Measurements from ENCODE around the gene PTPRD. TPM values are rescaled to one million over a fixed set of nuclear protein-coding genes. Genes with fewer than 3 reads are reported as not detected.

Gene PTPRD
- total RNA-seq, 1 donor from 2014 or later, result 136 TPM

DNA sequence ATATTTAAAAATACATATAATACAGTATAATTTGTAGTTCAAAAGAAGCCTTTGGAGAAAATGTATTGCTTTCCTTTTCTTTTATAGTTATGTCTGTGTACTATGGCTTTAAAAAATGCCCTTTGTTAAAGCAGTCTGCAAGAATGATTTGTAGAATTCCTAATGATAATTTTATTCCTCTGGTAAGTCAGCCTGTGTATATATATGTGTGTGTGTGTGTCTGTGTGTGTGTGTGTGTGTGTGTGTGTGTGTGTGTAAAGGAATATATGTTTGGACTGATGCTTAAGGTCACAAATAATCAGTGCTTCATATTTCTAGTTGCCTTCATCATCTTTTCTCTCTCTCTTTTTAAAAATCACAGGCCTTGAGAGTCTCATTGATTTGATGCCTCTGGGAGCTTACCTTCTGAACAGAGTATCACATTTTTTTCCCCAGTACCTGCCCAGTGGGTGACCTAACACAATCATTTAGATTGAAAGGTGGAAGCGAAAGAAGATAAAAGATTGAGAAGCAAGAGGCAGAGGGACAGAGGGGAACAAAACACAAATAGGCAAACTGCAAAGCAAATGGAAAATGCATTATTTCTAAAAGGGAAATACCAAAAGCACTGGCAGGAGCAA is 2104.0 kb downstream of the PTPRD start:
- Mint-ChIP-seq H3K36me3 (peaks cover 12% of the 10 kb centered on the region), H3K4me1 (peaks cover 6% of the 10 kb centered on the region), H3K27ac (no peak overlapping the region), H3K27me3 (ENCODE audit: insufficient read depth, low read depth) (no peaks in the 10 kb centered on the region), H3K4me3 (no peak overlapping the region), H3K9me3 (no peaks in the 10 kb centered on the region)
- H3K9ac ChIP-seq, result no peak overlapping the region
- no peaks in the 10 kb centered on the region for H3F3A ChIP-seq (ENCODE audit: low read depth)
- no peaks in the 10 kb centered on the region for H3K27me3 ChIP-seq
- no peak overlapping the region for H3K4me3 ChIP-seq
- TF ChIP-seq EZH2phosphoT487 (IDR thresholded peaks at IDR 0.05) (no peak), EZH2 (IDR thresholded peaks at IDR 0.05) (no peak)
- TF ChIP-seq, protein P1, sequence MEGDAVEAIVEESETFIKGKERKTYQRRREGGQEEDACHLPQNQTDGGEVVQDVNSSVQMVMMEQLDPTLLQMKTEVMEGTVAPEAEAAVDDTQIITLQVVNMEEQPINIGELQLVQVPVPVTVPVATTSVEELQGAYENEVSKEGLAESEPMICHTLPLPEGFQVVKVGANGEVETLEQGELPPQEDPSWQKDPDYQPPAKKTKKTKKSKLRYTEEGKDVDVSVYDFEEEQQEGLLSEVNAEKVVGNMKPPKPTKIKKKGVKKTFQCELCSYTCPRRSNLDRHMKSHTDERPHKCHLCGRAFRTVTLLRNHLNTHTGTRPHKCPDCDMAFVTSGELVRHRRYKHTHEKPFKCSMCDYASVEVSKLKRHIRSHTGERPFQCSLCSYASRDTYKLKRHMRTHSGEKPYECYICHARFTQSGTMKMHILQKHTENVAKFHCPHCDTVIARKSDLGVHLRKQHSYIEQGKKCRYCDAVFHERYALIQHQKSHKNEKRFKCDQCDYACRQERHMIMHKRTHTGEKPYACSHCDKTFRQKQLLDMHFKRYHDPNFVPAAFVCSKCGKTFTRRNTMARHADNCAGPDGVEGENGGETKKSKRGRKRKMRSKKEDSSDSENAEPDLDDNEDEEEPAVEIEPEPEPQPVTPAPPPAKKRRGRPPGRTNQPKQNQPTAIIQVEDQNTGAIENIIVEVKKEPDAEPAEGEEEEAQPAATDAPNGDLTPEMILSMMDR (IDR thresholded peaks at IDR 0.05), result no peak
- H3K4me1 ChIP-seq, result no peaks in the 10 kb centered on the region
- H3K9me3 ChIP-seq (ENCODE audit: low read depth), result no peaks in the 10 kb centered on the region
- no peaks in the 10 kb centered on the region for H3K79me2 ChIP-seq (ENCODE audit: low read depth)
- DNase-seq (ENCODE audit: low spot score), result no peak
- no peak overlapping the region for H2AFZ ChIP-seq (replicated peaks)
- H3K36me3 ChIP-seq, result no peaks in the 10 kb centered on the region
- peaks cover 3% of the 10 kb centered on the region for H4K20me1 ChIP-seq (ENCODE audit: low read depth)
- no peak overlapping the region for H3K4me2 ChIP-seq
- H3K27ac ChIP-seq, result no peak overlapping the region

DNA sequence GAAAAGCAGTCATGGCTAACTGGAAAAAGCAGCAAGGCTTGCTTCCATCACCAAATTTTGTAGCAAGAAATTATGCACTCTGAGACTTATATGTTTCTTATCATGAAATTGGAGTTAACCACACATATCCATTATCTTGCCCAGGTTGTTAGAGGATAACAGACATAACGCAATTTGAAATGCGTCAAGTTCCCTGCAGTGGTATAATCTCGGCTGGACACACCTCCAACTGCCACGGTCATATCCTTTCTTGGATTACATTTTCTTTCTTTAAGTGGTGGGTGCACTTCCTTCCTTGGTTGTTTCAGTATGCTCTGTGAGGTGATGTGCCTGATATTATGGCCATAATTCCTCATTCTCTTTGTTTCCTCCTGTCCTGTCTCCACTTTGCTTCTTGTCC is 2118.2 kb downstream of the PTPRD start:
- no peak overlapping the region for H3K4me3 Mint-ChIP-seq
- no peak overlapping the region for H3K27ac Mint-ChIP-seq
- peaks cover 6% of the 10 kb centered on the region for H4K20me1 ChIP-seq (ENCODE audit: low read depth)
- peaks cover 9% of the 10 kb centered on the region for H3K4me1 ChIP-seq
- no peak overlapping the region for H3K4me3 ChIP-seq
- no peak for TF ChIP-seq EZH2 (IDR thresholded peaks at IDR 0.05)
- H3K36me3 Mint-ChIP-seq, result peaks cover 33% of the 10 kb centered on the region
- H3K9me3 Mint-ChIP-seq, result no peaks in the 10 kb centered on the region
- H3K27me3 Mint-ChIP-seq (ENCODE audit: insufficient read depth, low read depth), result no peaks in the 10 kb centered on the region
- H3K4me1 Mint-ChIP-seq, result peaks cover 4% of the 10 kb centered on the region
- no peak overlapping the region for H2AFZ ChIP-seq (replicated peaks)
- H3K4me2 ChIP-seq, result no peak overlapping the region
- H3F3A ChIP-seq (ENCODE audit: low read depth), result peaks cover 11% of the 10 kb centered on the region
- no peaks in the 10 kb centered on the region for H3K27me3 ChIP-seq
- H3K79me2 ChIP-seq (ENCODE audit: low read depth), result no peaks in the 10 kb centered on the region
- no peak overlapping the region for H3K9ac ChIP-seq
- H3K36me3 ChIP-seq, result no peaks in the 10 kb centered on the region
- no peak for DNase-seq (ENCODE audit: low spot score)
- H3K9me3 ChIP-seq (ENCODE audit: low read depth), result no peaks in the 10 kb centered on the region
- no peak overlapping the region for H3K27ac ChIP-seq

DNA sequence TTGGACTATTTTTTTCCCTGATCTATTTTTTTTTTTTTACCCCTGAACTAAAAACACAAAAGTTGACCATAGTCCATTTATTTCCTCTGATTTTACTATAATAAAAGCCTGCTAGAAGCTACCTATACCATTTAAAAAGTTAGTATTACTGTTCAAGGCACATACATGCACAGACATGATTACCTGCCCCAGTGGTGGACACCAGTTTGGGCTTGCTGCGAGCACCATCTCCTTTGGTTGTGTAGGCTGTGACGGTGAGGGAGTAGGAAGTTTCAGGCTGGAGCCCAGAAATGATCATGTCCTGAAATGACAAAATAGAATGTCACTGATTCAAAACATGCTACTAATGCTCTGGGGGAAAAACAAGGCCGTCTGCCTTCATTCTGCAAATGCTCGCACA is 2120.1 kb downstream of the PTPRD start:
- H3K36me3 ChIP-seq, result no peaks in the 10 kb centered on the region
- H3K9me3 ChIP-seq (ENCODE audit: low read depth), result no peaks in the 10 kb centered on the region
- no peaks in the 10 kb centered on the region for H3K79me2 ChIP-seq (ENCODE audit: low read depth)
- no peaks in the 10 kb centered on the region for H3K27me3 Mint-ChIP-seq (ENCODE audit: insufficient read depth, low read depth)
- H3K4me3 Mint-ChIP-seq, result no peak overlapping the region
- DNase-seq (ENCODE audit: low spot score), result no peak
- H3K9me3 Mint-ChIP-seq, result no peaks in the 10 kb centered on the region
- TF ChIP-seq, protein P1 (IDR thresholded peaks at IDR 0.05), result no peak
- no peak for TF ChIP-seq EZH2 (IDR thresholded peaks at IDR 0.05)
- no peak for TF ChIP-seq EZH2phosphoT487 (IDR thresholded peaks at IDR 0.05)
- no peak overlapping the region for H3K4me3 ChIP-seq
- H3K9ac ChIP-seq, result no peak overlapping the region
- H3K27ac ChIP-seq, result no peak overlapping the region
- no peak overlapping the region for H3K27ac Mint-ChIP-seq
- H2AFZ ChIP-seq (replicated peaks), result no peak overlapping the region
- no peak overlapping the region for H3K4me2 ChIP-seq
- peaks cover 11% of the 10 kb centered on the region for H3F3A ChIP-seq (ENCODE audit: low read depth)
- H4K20me1 ChIP-seq (ENCODE audit: low read depth), result peaks cover 6% of the 10 kb centered on the region
- no peaks in the 10 kb centered on the region for H3K27me3 ChIP-seq
- peaks cover 36% of the 10 kb centered on the region for H3K36me3 Mint-ChIP-seq
- H3K4me1 ChIP-seq, result peaks cover 9% of the 10 kb centered on the region
- H3K4me1 Mint-ChIP-seq, result peaks cover 9% of the 10 kb centered on the region

DNA sequence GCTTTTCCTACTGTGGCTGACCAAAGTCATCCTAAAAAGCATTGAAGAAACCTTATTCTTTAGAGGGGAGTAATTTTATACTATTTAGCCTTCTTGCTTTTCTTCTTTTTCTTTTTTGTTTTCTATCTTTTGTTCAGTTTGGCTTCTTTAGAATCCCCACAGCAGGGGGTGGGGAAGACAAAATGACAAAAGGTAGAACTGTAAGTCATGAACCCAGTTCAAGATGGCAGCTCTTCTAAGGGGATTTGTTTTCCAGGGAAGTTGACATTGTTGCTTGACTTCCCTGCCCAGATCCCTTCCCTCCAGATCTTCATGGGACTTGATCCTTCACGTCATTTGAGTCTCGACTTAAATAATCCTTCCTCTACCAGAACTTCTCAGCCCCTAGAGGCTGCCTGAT is 2120.8 kb downstream of the PTPRD start:
- no peak overlapping the region for H2AFZ ChIP-seq (replicated peaks)
- H3K4me2 ChIP-seq, result peak overlapping the region; percentile 15
- peaks cover 9% of the 10 kb centered on the region for H3K4me1 ChIP-seq
- peaks cover 9% of the 10 kb centered on the region for H3K4me1 Mint-ChIP-seq
- peaks cover 6% of the 10 kb centered on the region for H4K20me1 ChIP-seq (ENCODE audit: low read depth)
- H3F3A ChIP-seq (ENCODE audit: low read depth), result peaks cover 11% of the 10 kb centered on the region
- peaks cover 38% of the 10 kb centered on the region for H3K36me3 Mint-ChIP-seq
- H3K36me3 ChIP-seq, result no peaks in the 10 kb centered on the region
- H3K27me3 Mint-ChIP-seq (ENCODE audit: insufficient read depth, low read depth), result no peaks in the 10 kb centered on the region
- H3K79me2 ChIP-seq (ENCODE audit: low read depth), result no peaks in the 10 kb centered on the region
- TF ChIP-seq EZH2 (IDR thresholded peaks at IDR 0.05) (no peak), EZH2phosphoT487 (IDR thresholded peaks at IDR 0.05) (no peak)
- TF ChIP-seq, protein P1 (IDR thresholded peaks at IDR 0.05), result no peak
- H3K27ac Mint-ChIP-seq, result no peak overlapping the region
- no peak overlapping the region for H3K9ac ChIP-seq
- no peaks in the 10 kb centered on the region for H3K9me3 Mint-ChIP-seq
- H3K4me3 Mint-ChIP-seq, result no peak overlapping the region
- no peaks in the 10 kb centered on the region for H3K27me3 ChIP-seq
- no peak overlapping the region for H3K27ac ChIP-seq
- H3K9me3 ChIP-seq (ENCODE audit: low read depth), result no peaks in the 10 kb centered on the region
- H3K4me3 ChIP-seq, result no peak overlapping the region
- peak; percentile 34 for DNase-seq (ENCODE audit: low spot score)

Measured in neural progenitor cell (in vitro differentiated cells).